PC-9 (cell line): ENCODE measurements around the gene CDKN3. TPM values are rescaled to one million over a fixed set of nuclear protein-coding genes. Genes with fewer than 3 reads are reported as not detected.

Experiments
- BruUV-seq: library from RNA; stranded (reverse); fragments of 400-500 nt; replicated peaks from 2 replicates; lab custom pipeline; 2021; lab: Mats Ljungman, UMichigan
- CTCF ChIA-PET: fragments of 300-600 bp; sonication (Branson Sonifier 250); formaldehyde crosslinking; loops from one replicate; lab custom pipeline; 2022; ENCODE audit warnings: antibody characterized with exemption; lab: Charles Lee
- POLR2A ChIA-PET: fragments of 300-600 bp; sonication (Branson Sonifier 250); formaldehyde crosslinking; loops from one replicate; lab custom pipeline; 2022; ENCODE audit warnings: antibody characterized with exemption; ENCODE audit not compliant: unreplicated experiment; lab: Charles Lee
- DNase-seq, 2 experiments: peaks; one replicate each; pipeline versions ENCODE4 v3.0.0 to v3.0.0-alpha.2; 2015 to 2022; ENCODE audit warnings: mixed read lengths in 1 of 2
- H2AFZ ChIP-seq: fragments of 200-600 bp; sonication (generic); 2 replicates; pipeline ENCODE4 v1.8.1; 2017; ENCODE audit warnings: antibody characterized with exemption
- H3F3A ChIP-seq: fragments of 200-600 bp; sonication (generic); 2 replicates; pipeline ENCODE4 v1.8.1; 2017; ENCODE audit warnings: antibody characterized with exemption, mild to moderate bottlenecking, low read depth; ENCODE audit not compliant: insufficient read depth
- H3K27ac ChIP-seq: fragments of 200-600 bp; sonication (generic); 2 replicates; pipeline ENCODE4 v1.6.1; 2016; ENCODE audit warnings: mixed run types
- H3K27me3 ChIP-seq: fragments of 200-600 bp; sonication (generic); 2 replicates; pipeline ENCODE4 v1.6.1; 2016; ENCODE audit warnings: low read depth, mixed run types; ENCODE audit not compliant: insufficient read depth
- H3K36me3 ChIP-seq: fragments of 200-600 bp; sonication (generic); 2 replicates; pipeline ENCODE4 v1.6.1; 2016; ENCODE audit warnings: low read depth, mixed run types
- H3K4me1 ChIP-seq: fragments of 200-600 bp; sonication (generic); replicated peaks from 2 replicates; pipeline ENCODE4 v1.6.1; 2016; ENCODE audit warnings: mixed run types; ENCODE audit not compliant: insufficient read depth
- H3K4me2 ChIP-seq: fragments of 200-600 bp; sonication (generic); 2 replicates; pipeline ENCODE4 v1.6.1; 2017; ENCODE audit warnings: mixed run types
- H3K4me3 ChIP-seq: fragments of 200-600 bp; sonication (generic); 2 replicates; pipeline ENCODE4 v1.6.1; 2016; ENCODE audit warnings: mixed run types
- H3K79me2 ChIP-seq: fragments of 200-600 bp; sonication (generic); 2 replicates; pipeline ENCODE4 v1.6.1; 2017; ENCODE audit warnings: low read depth, mixed run types
- H3K9me2 ChIP-seq: fragments of 200-600 bp; sonication (generic); 2 replicates; pipeline ENCODE4 v1.8.1; 2017; ENCODE audit warnings: mild to moderate bottlenecking; ENCODE audit not compliant: insufficient read depth
- H3K9me3 ChIP-seq: fragments of 200-600 bp; sonication (generic); 2 replicates; pipeline ENCODE4 v1.8.1; 2016; ENCODE audit warnings: low read depth; ENCODE audit not compliant: insufficient read depth
- H4K20me1 ChIP-seq: fragments of 200-600 bp; sonication (generic); 2 replicates; pipeline ENCODE4 v1.8.1; 2017; ENCODE audit not compliant: insufficient read depth
- CTCF ChIP-seq: fragments of 200-600 bp; sonication (generic); conservative IDR thresholded peaks from 2 replicates; pipeline ENCODE4 v1.6.1; 2017; ENCODE audit warnings: mixed run types, antibody characterized with exemption, mild to moderate bottlenecking, moderate library complexity
- EZH2 ChIP-seq: fragments of 200-600 bp; sonication (generic); IDR thresholded peaks from 2 replicates; pipeline ENCODE4 v1.8.0; 2017; ENCODE audit warnings: antibody characterized with exemption, low read depth
- intact Hi-C: fragments of 100-400 bp; cut with micrococcal nuclease; formaldehyde crosslinking; loops from one replicate; pipeline ENCODE4 v1.10.0; 2022; ENCODE audit not compliant: unreplicated experiment
- total RNA-seq: library from RNA; stranded (reverse); gene quantifications from 2 replicates; pipeline ENCODE4 v1.2.3, GENCODE V29; 2021

CDKN3 gene
- total RNA-seq, 1 experiment from 2014 or later, result 105 TPM

- intact Hi-C loops, result no loop called here
- POLR2A ChIA-PET, result no interaction called here
- no peaks in the 10 kb centered on the region for H3F3A ChIP-seq
Observed at GRCh38 chr14:54394596-54394995, 2.2 kb upstream of the CDKN3 start.

GRCh38 chr14:54395284-54395683 lies 1.5 kb upstream of the CDKN3 start:
- no peak for DNase-seq
- no peak overlapping the region for H3K27ac ChIP-seq
- POLR2A ChIA-PET, result no interaction called here
- TF ChIP-seq EZH2 (no peak), CTCF (no peak)
- H3K4me1 ChIP-seq, result peaks cover 22% of the 10 kb centered on the region
- CTCF ChIA-PET, result interaction anchor here (0.7 kb wide), 1 partner anchor 66 kb away, joined by 5 read pairs; no protein-coding TSS in a partner anchor
- 0 out of 2 replicates have a peak, but pooled peaks cover 4% of the 10 kb centered on the region for H3K36me3 ChIP-seq
- no TSS peak for BruUV-seq
- H3K79me2 ChIP-seq, result peaks cover 32% of the 10 kb centered on the region
- no peak overlapping the region for H3K4me2 ChIP-seq
- no peaks in the 10 kb centered on the region for H3K9me2 ChIP-seq
- H2AFZ ChIP-seq, result no peak overlapping the region
- H4K20me1 ChIP-seq, result no peaks in the 10 kb centered on the region
- intact Hi-C loops, result no loop called here
- no peaks in the 10 kb centered on the region for H3K27me3 ChIP-seq
- no peak overlapping the region for H3K4me3 ChIP-seq
- no peaks in the 10 kb centered on the region for H3K9me3 ChIP-seq
- no peaks in the 10 kb centered on the region for H3F3A ChIP-seq

More at GRCh38 chr14:54394596-54394995, 2.2 kb upstream of the CDKN3 start:
- BruUV-seq, result no TSS peak
- CTCF ChIA-PET, result interaction anchor here (0.7 kb wide), 1 partner anchor 66 kb away, joined by 5 read pairs; no protein-coding TSS in a partner anchor
- H3K4me1 ChIP-seq, result peaks cover 18% of the 10 kb centered on the region
- TF ChIP-seq EZH2 (no peak), CTCF (no peak)
- H4K20me1 ChIP-seq, result no peaks in the 10 kb centered on the region
- H3K4me2 ChIP-seq, result no peak overlapping the region
- H3K79me2 ChIP-seq, result peaks cover 27% of the 10 kb centered on the region
- no peak overlapping the region for H3K27ac ChIP-seq
- no peak overlapping the region for H3K4me3 ChIP-seq
- no peak overlapping the region for H2AFZ ChIP-seq
- H3K36me3 ChIP-seq, result 0 out of 2 replicates have a peak, but pooled peaks cover 3% of the 10 kb centered on the region
- no peak for DNase-seq
- no peaks in the 10 kb centered on the region for H3K9me3 ChIP-seq
- H3K9me2 ChIP-seq, result no peaks in the 10 kb centered on the region
- H3K27me3 ChIP-seq, result no peaks in the 10 kb centered on the region

DNA sequence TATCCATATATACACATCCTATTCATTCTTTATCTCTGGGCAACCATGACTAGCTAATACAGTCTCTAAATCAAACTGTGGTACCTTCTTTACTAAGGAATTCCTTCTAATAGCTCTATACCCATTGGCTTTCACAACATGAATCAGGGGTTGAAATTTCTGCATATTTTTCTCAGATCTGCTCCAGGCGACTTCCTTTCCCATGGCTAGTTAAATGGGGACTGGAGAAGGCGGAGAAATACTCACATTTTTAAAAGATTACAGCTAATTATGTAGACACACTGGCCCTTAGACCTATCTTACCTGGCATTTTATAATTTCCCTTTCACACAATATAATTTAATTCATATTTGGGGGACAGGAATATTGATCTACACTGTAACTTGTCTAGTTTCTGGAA lies 1.1 kb upstream of the CDKN3 start:
- Histone ChIP-seq H3K79me2 (peaks cover 36% of the 10 kb centered on the region), H3K27ac (no peak overlapping the region), H3K9me3 (no peaks in the 10 kb centered on the region), H3K4me3 (no peak overlapping the region), H3K9me2 (no peaks in the 10 kb centered on the region), H3K4me2 (no peak overlapping the region), H2AFZ (no peak overlapping the region), H3F3A (no peaks in the 10 kb centered on the region), H3K36me3 (peaks cover 8% of the 10 kb centered on the region; the same call in 1 of the 2 replicates), H3K4me1 (peaks cover 22% of the 10 kb centered on the region), H3K27me3 (no peaks in the 10 kb centered on the region), H4K20me1 (no peaks in the 10 kb centered on the region)
- POLR2A ChIA-PET, result interaction anchor here (0.7 kb wide), 1 partner anchor 288 kb away, joined by 8 read pairs; no protein-coding TSS in a partner anchor
- CTCF ChIA-PET, result interaction anchor here (0.7 kb wide), 1 partner anchor 169 kb away, joined by 4 read pairs; no protein-coding TSS in a partner anchor
- BruUV-seq, result no TSS peak
- no peak for TF ChIP-seq CTCF
- TF ChIP-seq EZH2, result no peak
- intact Hi-C loops, result no loop called here
- no peak for DNase-seq
